Skeletal muscle tissue (tissue), 4 donors: ENCODE measurements around the gene EEA1. TPM values are rescaled to one million over a fixed set of nuclear protein-coding genes. Genes with fewer than 3 reads are reported as not detected.

ENCODE experiments used
- H3K27ac ChIP-seq: one replicate; pipeline ENCODE4 v1.7.0; 2013; ENCODE audit warnings: mild to moderate bottlenecking, low read depth, low read length, inconsistent platforms
- H3K27me3 ChIP-seq, 3 donors: one replicate each; pipeline ENCODE4 v1.7.0; 2013; ENCODE audit warnings: low read length in 3 of 3; ENCODE audit not compliant: control insufficient read depth in 3 of 3, insufficient read depth in 3 of 3
- H3K36me3 ChIP-seq, 3 donors: one replicate each; pipeline ENCODE4 v1.7.0; 2013; ENCODE audit warnings: low read length in 3 of 3; ENCODE audit not compliant: control insufficient read depth in 3 of 3, insufficient read depth in 3 of 3
- H3K4me1 ChIP-seq, 3 donors: one replicate each; pipeline ENCODE4 v1.7.0; 2013; ENCODE audit warnings: low read length in 3 of 3, mild to moderate bottlenecking in 3 of 3; ENCODE audit not compliant: control insufficient read depth in 3 of 3, insufficient read depth in 3 of 3
- H3K4me3 ChIP-seq, 3 donors: one replicate each; pipeline ENCODE4 v1.7.0; 2013; ENCODE audit warnings: low read length in 3 of 3
- H3K9ac ChIP-seq, 3 donors: one replicate each; pipeline ENCODE4 v1.7.0; 2013; ENCODE audit warnings: low read length in 3 of 3, mild to moderate bottlenecking in 3 of 3, moderate library complexity in 2 of 3, low read depth in 1 of 3
- H3K9me3 ChIP-seq, 3 donors: one replicate each; pipeline ENCODE4 v1.7.0; 2013; ENCODE audit warnings: low read length in 3 of 3; ENCODE audit not compliant: control insufficient read depth in 3 of 3
- total RNA-seq: library from RNA; depleted of rRNA; stranded (reverse); fragments of >200 nt; gene quantifications from one replicate; pipeline ENCODE4 v1.2.3, GENCODE V29; 2014
- donor health status: Osteomylitis.

EEA1 gene
- total RNA-seq, 1 donor from 2014 or later, result 9.4 TPM

GRCh38 chr12:92829686-92830282, 99.3 kb downstream of the EEA1 start:
- Histone ChIP-seq H3K4me3 (no peak overlapping the region), H3K9me3 (no peaks in the 10 kb centered on the region), H3K36me3 (peaks cover 0 to 11% (median 8%) of the 10 kb centered on the region in 3 donors), H3K9ac (no peak overlapping the region), H3K27ac (no peak overlapping the region), H3K4me1 (no peaks in the 10 kb centered on the region), H3K27me3 (no peaks in the 10 kb centered on the region)

- Histone ChIP-seq H3K4me1 (no peaks in the 10 kb centered on the region), H3K4me3 (no peak overlapping the region), H3K27me3 (no peaks in the 10 kb centered on the region), H3K9ac (no peak overlapping the region), H3K27ac (no peak overlapping the region), H3K36me3 (peaks cover 3 to 11% (median 8%) of the 10 kb centered on the region in 3 donors), H3K9me3 (no peaks in the 10 kb centered on the region)
These were observed 100.5 kb downstream of the EEA1 start for GRCh38 chr12:92828565-92828964.

- H3K27ac ChIP-seq, result no peak overlapping the region
- no peak overlapping the region for H3K9ac ChIP-seq
- no peaks in the 10 kb centered on the region for H3K27me3 ChIP-seq
- H3K4me3 ChIP-seq, result no peak overlapping the region
- no peaks in the 10 kb centered on the region for H3K9me3 ChIP-seq
- H3K4me1 ChIP-seq, result no peaks in the 10 kb centered on the region
- peaks cover 3 to 11% (median 8%) of the 10 kb centered on the region in 3 donors for H3K36me3 ChIP-seq
These were observed 101.2 kb downstream of the EEA1 start for GRCh38 chr12:92827836-92828431.

- Histone ChIP-seq H3K4me1 (no peaks in the 10 kb centered on the region), H3K27me3 (no peaks in the 10 kb centered on the region), H3K4me3 (no peak overlapping the region), H3K36me3 (peaks cover 0 to 11% (median 3%) of the 10 kb centered on the region in 3 donors), H3K9ac (no peak overlapping the region), H3K27ac (no peak overlapping the region), H3K9me3 (no peaks in the 10 kb centered on the region)
These were observed 108.0 kb downstream of the EEA1 start for GRCh38 chr12:92821142-92821541.

- Histone ChIP-seq H3K36me3 (peaks cover 0 to 14% (median 7%) of the 10 kb centered on the region in 3 donors), H3K4me3 (no peak overlapping the region), H3K4me1 (no peaks in the 10 kb centered on the region), H3K9ac (no peak overlapping the region), H3K9me3 (no peaks in the 10 kb centered on the region), H3K27me3 (no peaks in the 10 kb centered on the region), H3K27ac (no peak overlapping the region)
These were observed 114.5 kb downstream of the EEA1 start for GRCh38 chr12:92814584-92814983.

- no peaks in the 10 kb centered on the region for H3K4me1 ChIP-seq
- no peak overlapping the region for H3K9ac ChIP-seq
- peaks cover 0 to 18% (median 11%) of the 10 kb centered on the region in 3 donors for H3K36me3 ChIP-seq
- no peaks in the 10 kb centered on the region for H3K9me3 ChIP-seq
- H3K27ac ChIP-seq, result no peak overlapping the region
- no peaks in the 10 kb centered on the region for H3K27me3 ChIP-seq
- H3K4me3 ChIP-seq, result no peak overlapping the region
These were observed 118.7 kb downstream of the EEA1 start for GRCh38 chr12:92810370-92810769.

GRCh38 chr12:92803903-92804302, 125.2 kb downstream of the EEA1 start:
- peaks cover 0 to 24% (median 11%) of the 10 kb centered on the region in 3 donors for H3K36me3 ChIP-seq
- H3K4me1 ChIP-seq, result no peaks in the 10 kb centered on the region
- peak overlapping the region; percentile 13 for H3K27ac ChIP-seq
- H3K4me3 ChIP-seq, result no peak overlapping the region
- H3K27me3 ChIP-seq, result no peaks in the 10 kb centered on the region
- no peaks in the 10 kb centered on the region for H3K9me3 ChIP-seq
- H3K9ac ChIP-seq, result no peak overlapping the region

GRCh38 chr12:92802906-92803305, 126.2 kb downstream of the EEA1 start:
- Histone ChIP-seq H3K36me3 (peaks cover 0 to 20% (median 8%) of the 10 kb centered on the region in 3 donors), H3K4me3 (no peak overlapping the region), H3K4me1 (no peaks in the 10 kb centered on the region), H3K9ac (no peak overlapping the region), H3K9me3 (no peaks in the 10 kb centered on the region), H3K27me3 (no peaks in the 10 kb centered on the region), H3K27ac (no peak overlapping the region)

- Histone ChIP-seq H3K4me1 (no peaks in the 10 kb centered on the region), H3K9ac (no peak overlapping the region), H3K4me3 (no peak overlapping the region), H3K27ac (no peak overlapping the region), H3K27me3 (no peaks in the 10 kb centered on the region), H3K36me3 (peaks cover 2 to 10% (median 8%) of the 10 kb centered on the region in 3 donors), H3K9me3 (no peaks in the 10 kb centered on the region)
These were observed 132.4 kb downstream of the EEA1 start for GRCh38 chr12:92796650-92797049.

GRCh38 chr12:92794814-92795213, 134.3 kb downstream of the EEA1 start:
- Histone ChIP-seq H3K36me3 (peaks cover 0 to 7% (median 2%) of the 10 kb centered on the region in 3 donors), H3K27ac (no peak overlapping the region), H3K9me3 (no peaks in the 10 kb centered on the region), H3K9ac (no peak overlapping the region), H3K4me1 (no peaks in the 10 kb centered on the region), H3K4me3 (no peak overlapping the region), H3K27me3 (no peaks in the 10 kb centered on the region)
